DND-41 (cell line): ENCODE results near the gene FNDC7.

Experiments
- ATAC-seq: fragments of 200-7000 bp; cut with Tn5 transposase; 3 replicates; pipeline ENCODE4 v1.9.1; 2021; ENCODE audit warnings: low read depth; ENCODE audit not compliant: insufficient read depth
- DNase-seq: peaks from one replicate; pipeline ENCODE4 v3.0.0-alpha.2; 2020
- H2AFZ ChIP-seq: 2 replicates; pipeline ENCODE4 v1.6.0; 2012; ENCODE audit warnings: low read depth, low read length
- H3K27ac ChIP-seq: 2 replicates; pipeline ENCODE4 v1.5.1; 2012; ENCODE audit warnings: low read length, inconsistent platforms
- H3K27me3 ChIP-seq: fragments of 200-600 bp; sonication (generic); 2 replicates; pipeline ENCODE4 v1.6.0; 2012; ENCODE audit warnings: low read length, mild to moderate bottlenecking, inconsistent platforms; ENCODE audit not compliant: insufficient read depth, poor library complexity
- H3K36me3 ChIP-seq: 2 replicates; pipeline ENCODE4 v1.5.1; 2012; ENCODE audit warnings: low read length, inconsistent platforms; ENCODE audit not compliant: insufficient read depth
- H3K4me1 ChIP-seq: 2 replicates; pipeline ENCODE4 v1.5.1; 2012; ENCODE audit warnings: mild to moderate bottlenecking, low read length; ENCODE audit not compliant: insufficient read depth
- H3K4me2 ChIP-seq: 2 replicates; pipeline ENCODE4 v1.6.0; 2012; ENCODE audit warnings: mild to moderate bottlenecking, moderate library complexity, low read length, inconsistent platforms; ENCODE audit not compliant: insufficient read depth
- H3K4me3 ChIP-seq, 2 experiments: fragments of 200-600 bp in 1 of 2; shearing (Covaris generic) in 1 of 2; 2 replicates each; pipeline ENCODE4 v1.5.1; 2012 to 2016; ENCODE audit warnings: inconsistent platforms in 2 of 2, low read length in 2 of 2, mild to moderate bottlenecking in 2 of 2, low read depth in 1 of 2, moderate library complexity in 1 of 2
- H3K79me2 ChIP-seq: 2 replicates; pipeline ENCODE4 v1.6.0; 2012; ENCODE audit warnings: low read length, inconsistent platforms; ENCODE audit not compliant: insufficient read depth
- H3K9ac ChIP-seq: 2 replicates; pipeline ENCODE4 v1.6.0; 2012; ENCODE audit warnings: low read depth, mild to moderate bottlenecking, inconsistent platforms, low read length, moderate library complexity
- H3K9me3 ChIP-seq: 2 replicates; pipeline ENCODE4 v1.5.1; 2012; ENCODE audit warnings: low read length, moderate library complexity, mild to moderate bottlenecking, inconsistent platforms; ENCODE audit not compliant: insufficient read depth, severe bottlenecking
- H4K20me1 ChIP-seq: 2 replicates; pipeline ENCODE4 v1.6.0; 2012; ENCODE audit warnings: low read length; ENCODE audit not compliant: insufficient read depth
- CTCF ChIP-seq: IDR thresholded peaks from 2 replicates; pipeline ENCODE4 v1.5.1; 2012; ENCODE audit warnings: borderline replicate concordance, low read length, moderate library complexity, mild to moderate bottlenecking; ENCODE audit not compliant: poor library complexity, severe bottlenecking; ENCODE audit errors: extremely low read depth
- EZH2 ChIP-seq: IDR thresholded peaks from 3 replicates; pipeline ENCODE4 v1.6.1; 2012; ENCODE audit warnings: borderline replicate concordance, low read depth, mild to moderate bottlenecking, moderate library complexity, low read length, inconsistent platforms; ENCODE audit not compliant: severe bottlenecking

FNDC7 gene

DNA sequence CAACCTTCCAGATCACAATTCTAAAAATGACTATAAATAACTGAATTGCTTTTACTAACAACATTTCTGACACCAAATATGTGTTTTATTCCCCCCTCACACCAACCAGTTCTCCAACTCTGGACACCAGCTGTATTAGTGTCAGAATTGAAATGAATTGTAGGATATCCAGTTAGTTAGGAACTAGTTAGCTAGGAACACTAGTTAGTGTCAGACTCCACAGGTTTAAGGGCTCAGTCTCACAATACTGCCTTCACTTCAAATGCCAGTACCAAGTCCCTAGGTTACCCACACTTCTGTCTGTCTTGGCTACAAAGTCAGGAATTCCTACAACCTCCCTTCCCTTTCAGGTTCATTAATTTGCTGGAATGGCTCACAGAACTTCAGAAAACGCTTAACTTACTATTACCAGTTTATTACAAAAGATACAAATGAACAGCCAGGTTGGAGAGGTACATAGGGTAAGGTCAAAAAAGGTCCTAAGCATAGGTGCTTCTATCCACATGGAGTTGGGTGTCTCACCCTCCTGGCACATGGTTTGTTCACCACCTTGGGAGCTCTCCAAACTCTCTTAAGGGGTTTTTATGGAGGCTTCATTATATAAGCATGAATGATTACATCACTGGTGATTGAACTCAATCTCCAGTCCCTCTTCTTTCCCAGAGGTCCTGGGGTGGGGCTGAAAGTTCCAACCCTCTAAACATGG lies 37.9 kb downstream of the FNDC7 start:
- Histone ChIP-seq H2AFZ (no peak overlapping the region), H3K4me2 (0 out of 2 replicates have a peak overlapping the region, but pooled peaks have one; percentile 15), H3K27ac (no peak overlapping the region), H3K4me3 (no peak overlapping the region), H3K27me3 (no peaks in the 10 kb centered on the region), H3K36me3 (peaks cover 34% of the 10 kb centered on the region), H3K4me1 (peaks cover 32% of the 10 kb centered on the region), H3K9ac (no peak overlapping the region), H4K20me1 (peaks cover 11% of the 10 kb centered on the region; the same call in 1 of the 2 replicates), H3K79me2 (peaks cover 46% of the 10 kb centered on the region), H3K9me3 (no peaks in the 10 kb centered on the region)
- TF ChIP-seq EZH2, result no peak
- TF ChIP-seq CTCF, result no peak
- DNase-seq (no peak), ATAC-seq (no peak)

GRCh38 chr1:108753363-108753762 lies 40.7 kb downstream of the FNDC7 start:
- Histone ChIP-seq H3K9me3 (no peaks in the 10 kb centered on the region), H3K36me3 (peaks cover 52% of the 10 kb centered on the region), H3K79me2 (peaks cover 30% of the 10 kb centered on the region), H3K4me3 (no peak overlapping the region), H3K27me3 (no peaks in the 10 kb centered on the region), H3K4me2 (no peak overlapping the region), H3K9ac (no peak overlapping the region), H2AFZ (no peak overlapping the region), H3K4me1 (peaks cover 16% of the 10 kb centered on the region), H4K20me1 (peaks cover 11% of the 10 kb centered on the region; the same call in 1 of the 2 replicates), H3K27ac (no peak overlapping the region)
- DNase-seq (no peak), ATAC-seq (no peak)
- no peak for TF ChIP-seq EZH2
- TF ChIP-seq CTCF, result no peak

DNA sequence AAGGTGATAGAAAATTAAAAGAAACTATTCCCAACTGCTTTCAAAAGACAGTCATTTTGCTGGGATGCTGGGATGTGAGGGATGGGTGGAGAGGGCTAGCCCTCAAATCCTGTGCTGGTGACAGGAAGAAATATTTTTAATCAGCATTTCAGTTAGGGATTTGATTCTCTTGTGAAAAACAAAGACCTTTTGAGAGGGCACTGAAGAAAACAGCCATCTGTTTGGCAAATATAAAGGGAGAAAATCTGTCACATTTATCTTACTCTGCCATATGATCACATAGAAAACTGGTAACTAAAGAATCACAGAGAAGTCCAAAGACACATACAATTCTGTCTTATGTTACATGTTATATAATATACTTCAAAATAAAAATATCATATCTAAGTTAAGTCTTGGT lies 46.1 kb downstream of the FNDC7 start:
- no peak overlapping the region for H3K27ac ChIP-seq
- H3K4me3 ChIP-seq, result no peak overlapping the region
- DNase-seq (no peak), ATAC-seq (no peak)
- H2AFZ ChIP-seq, result no peak overlapping the region
- H3K4me1 ChIP-seq, result no peaks in the 10 kb centered on the region
- H3K9ac ChIP-seq, result no peak overlapping the region
- no peaks in the 10 kb centered on the region for H3K9me3 ChIP-seq
- H3K36me3 ChIP-seq, result peaks cover 79% of the 10 kb centered on the region
- H3K4me2 ChIP-seq, result no peak overlapping the region
- H3K79me2 ChIP-seq, result peaks cover 2% of the 10 kb centered on the region; the same call in 1 of the 2 replicates
- TF ChIP-seq EZH2, result no peak
- H4K20me1 ChIP-seq, result no peaks in the 10 kb centered on the region
- H3K27me3 ChIP-seq, result no peaks in the 10 kb centered on the region

- ATAC-seq (no peak), DNase-seq (no peak)
- Histone ChIP-seq H3K27ac (no peak overlapping the region), H3K36me3 (peaks cover 52% of the 10 kb centered on the region), H3K9me3 (no peaks in the 10 kb centered on the region), H3K4me2 (no peak overlapping the region), H3K79me2 (peaks cover 2% of the 10 kb centered on the region; the same call in 1 of the 2 replicates), H4K20me1 (no peaks in the 10 kb centered on the region), H3K4me1 (no peaks in the 10 kb centered on the region), H3K9ac (no peak overlapping the region), H3K27me3 (no peaks in the 10 kb centered on the region), H3K4me3 (no peak overlapping the region), H2AFZ (no peak overlapping the region)
- no peak for TF ChIP-seq EZH2
- TF ChIP-seq CTCF, result no peak
Measured at GRCh38 chr1:108767115-108767514, 54.4 kb downstream of the FNDC7 start.
